Medulla oblongata (tissue), 1 donor: ENCODE results near the gene PHF21A.
"Not testable (repeated sequence)": the region's sequence is repeated elsewhere in the genome, so short reads cannot be mapped to it uniquely, and the experiment has no call there.

Experiments used
- DNase-seq: peaks from one replicate; pipeline ENCODE4 v3.0.0-alpha.2; 2015; ENCODE audit errors: extremely low spot score

PHF21A gene

DNA sequence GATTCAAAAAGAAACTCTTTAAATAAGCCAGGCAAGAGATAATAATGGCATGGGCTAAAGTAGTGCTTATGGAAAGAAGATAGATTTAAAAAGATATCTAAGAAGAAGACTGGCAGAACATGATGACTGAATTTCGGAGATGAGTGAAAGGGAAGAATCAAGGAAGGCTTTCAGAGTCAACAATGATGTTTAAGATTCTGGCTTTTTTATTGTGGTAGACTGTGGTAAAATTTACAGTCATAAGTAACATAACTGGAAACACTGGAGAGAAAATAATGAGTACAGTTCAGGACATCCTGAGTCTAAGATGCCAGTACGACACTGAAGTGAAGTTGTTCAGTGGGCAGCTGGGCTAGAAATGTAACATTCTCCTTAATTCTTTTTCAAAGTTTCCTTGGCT is 85.2 kb downstream of the PHF21A start:
- DNase-seq: no peak

DNA sequence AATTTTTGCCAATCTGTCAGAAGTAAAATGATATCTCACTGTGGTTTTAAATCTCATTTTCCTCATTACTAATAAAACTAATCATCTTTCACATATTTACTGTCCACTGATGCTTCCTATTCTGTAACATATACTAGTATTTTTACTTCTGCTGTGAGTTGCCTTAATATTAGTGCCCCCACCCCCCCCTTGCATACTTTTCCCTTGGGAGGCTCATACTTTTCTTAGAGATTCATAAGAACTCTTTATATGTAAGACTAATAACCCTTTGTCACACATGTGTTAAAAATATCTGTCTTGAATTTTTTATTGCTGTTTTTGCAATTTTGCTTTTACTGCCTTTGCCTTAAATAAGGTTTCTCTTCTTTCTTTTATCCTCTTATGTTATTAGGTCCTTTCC is 87.2 kb downstream of the PHF21A start:
- no peak for DNase-seq

DNA sequence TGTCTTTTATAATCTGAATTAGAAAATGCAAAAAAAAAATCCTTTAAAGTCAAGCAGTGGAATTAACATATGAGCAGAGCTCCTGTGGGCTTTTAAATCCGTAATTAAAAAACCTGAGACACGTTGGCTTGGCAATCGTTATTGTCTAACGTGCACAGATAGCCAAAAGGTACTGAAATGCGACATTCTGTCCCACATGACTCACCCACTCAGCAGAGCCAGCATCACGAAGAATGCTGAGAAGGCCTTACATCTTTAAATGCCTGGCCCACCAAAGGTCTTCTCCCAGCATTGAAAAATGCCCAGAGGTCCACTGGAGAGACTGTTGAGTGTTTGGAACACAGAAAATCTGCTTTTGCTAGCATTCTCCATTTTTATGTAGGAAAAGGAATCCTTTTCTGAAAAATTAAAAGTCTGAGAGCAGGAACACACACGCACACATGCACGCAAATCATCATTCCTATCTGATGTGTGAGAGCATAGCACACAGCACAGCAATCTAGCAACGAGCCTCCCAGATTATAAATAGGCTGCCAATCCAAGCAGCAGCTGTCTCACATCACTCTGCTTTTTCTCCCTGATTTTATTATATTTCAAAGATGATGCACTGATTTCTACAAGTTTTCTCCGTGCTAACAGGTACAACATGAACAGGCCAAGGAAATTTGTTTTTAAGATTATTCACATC is 94.5 kb downstream of the PHF21A start:
- DNase-seq: no peak

DNA sequence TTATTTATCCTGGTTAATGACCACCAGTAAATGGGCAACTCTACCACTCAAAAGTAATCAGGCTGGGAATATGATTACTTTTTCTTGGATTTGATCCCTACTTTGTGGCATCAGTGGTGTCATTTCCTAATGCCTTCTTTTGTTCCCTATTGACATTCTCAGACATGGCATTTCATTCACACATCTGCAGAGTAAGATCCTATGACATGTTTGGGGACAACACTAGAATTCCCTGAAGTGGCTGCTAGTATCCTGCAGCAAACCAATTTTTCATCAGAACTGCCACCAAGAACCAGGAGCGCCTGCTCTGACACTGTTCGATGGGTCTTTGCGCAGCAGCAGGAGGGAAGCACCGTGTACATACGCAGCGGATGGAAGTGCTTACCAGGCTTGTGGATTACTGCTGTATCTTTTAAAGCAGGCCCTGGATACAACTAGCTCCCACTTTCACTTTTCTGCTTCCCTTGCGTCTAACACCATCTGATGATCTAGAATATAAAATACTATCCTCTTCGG is 101.1 kb downstream of the PHF21A start:
- no peak for DNase-seq

DNA sequence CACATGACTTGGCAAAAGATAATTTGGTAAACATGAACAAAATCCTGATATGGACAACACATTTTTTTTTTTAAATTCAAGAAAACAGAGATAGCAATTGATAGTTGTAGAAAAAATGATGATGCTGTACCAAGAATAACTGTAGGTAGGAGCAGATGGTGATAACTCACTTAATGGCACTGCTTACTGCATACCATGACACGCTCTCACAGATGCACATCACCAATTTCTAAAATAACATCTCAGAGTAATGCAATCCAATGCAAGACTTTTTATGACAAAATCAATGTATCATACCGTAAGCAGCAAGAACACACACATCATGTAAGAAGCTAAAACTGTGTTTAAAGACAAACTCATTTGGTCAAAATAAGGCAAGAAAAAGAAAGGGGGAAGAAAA is 102.6 kb downstream of the PHF21A start:
- no peak for DNase-seq

DNA sequence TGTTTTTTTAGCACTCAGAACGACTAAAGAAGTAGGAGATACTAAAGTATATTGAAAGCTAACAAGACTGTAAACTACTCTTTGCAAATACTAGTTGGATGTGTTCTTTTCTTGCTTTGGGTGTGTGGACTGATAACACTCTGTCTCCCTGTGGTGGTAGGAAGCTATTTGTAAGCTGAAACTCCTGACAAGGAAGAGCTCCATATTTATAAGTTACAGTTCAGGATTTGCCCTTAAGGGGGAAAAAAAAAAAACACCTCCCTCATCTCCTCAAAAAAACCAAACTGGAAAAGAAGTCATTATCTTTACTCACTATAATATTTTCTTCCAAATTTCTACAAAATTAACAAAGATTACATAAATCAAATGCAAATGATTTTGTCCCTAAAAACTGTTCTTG is 103.9 kb downstream of the PHF21A start:
- DNase-seq: no peak

DNA sequence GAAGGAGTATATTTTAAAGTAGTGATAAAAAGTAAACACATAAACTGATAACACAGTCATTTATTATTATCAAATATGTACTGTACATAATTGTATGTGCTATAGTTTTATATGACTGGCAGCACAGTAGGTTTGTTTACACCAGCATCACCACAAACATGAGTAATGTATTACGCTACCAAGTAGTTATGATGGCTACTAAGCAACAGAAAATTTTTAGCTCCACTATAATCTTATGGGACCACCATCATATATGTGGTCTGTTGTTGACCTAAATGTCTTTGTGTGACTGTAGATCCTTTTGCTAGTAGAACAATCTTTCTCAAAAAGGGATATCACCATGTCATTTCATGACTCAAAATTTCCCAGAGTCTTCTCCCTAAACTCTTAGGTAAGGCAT is 105.3 kb downstream of the PHF21A start:
- no peak for DNase-seq

DNA sequence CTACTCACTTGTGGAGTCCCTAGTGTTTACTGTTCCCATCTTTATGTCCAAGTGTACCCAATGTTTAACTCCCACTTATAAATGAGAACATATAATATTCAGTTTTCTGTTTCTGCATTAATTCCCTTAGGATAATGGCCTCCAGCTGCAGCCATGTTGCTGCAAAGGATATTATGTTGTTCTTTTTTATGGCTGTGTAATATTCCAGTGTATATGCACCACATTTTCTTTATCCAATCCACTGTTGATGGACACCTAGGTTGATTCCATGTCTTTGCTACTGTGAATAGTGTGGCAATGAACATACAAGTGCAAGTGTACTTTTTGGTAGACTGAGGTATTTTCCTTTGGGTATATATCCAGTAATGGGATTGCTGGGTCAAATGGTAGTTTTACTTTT is 107.1 kb downstream of the PHF21A start:
- not testable (repeated sequence) for DNase-seq

DNA sequence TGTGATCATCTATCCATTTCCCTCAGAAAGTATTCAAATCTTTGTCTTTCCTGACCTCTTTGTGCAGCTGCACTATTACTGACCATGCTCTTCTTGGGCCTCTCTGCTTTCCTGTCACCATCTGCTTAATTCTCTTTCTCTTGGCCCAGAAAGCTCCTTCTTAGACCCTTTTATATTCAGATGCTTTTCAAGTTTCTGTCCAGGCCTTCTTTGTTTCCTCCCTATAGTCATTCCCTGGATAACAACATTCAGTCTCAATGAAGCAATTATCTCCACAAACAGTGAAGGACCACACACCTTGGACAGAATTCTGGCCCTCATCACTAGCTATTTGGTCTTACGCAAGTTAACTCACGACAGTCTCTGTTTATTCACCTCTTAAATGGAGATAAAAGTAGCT is 109.1 kb downstream of the PHF21A start:
- DNase-seq: no peak

DNA sequence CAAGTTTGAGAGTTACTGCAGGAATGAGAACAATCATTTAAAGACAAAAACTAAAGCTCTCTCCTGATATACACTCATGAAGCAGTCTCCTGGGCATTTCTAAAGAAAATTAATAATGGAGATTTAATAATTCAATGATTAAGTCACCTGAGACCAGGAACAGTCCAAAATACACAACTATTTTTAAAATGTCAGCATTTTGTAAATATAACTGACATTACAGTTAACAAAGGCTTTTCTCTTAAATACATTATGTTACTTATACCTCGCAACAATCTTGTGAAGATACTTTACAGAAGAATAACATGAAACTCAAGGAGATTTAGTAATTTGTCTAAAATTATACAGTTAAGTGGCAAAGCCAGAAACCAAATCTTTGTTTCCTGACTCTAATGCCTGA is 111.2 kb downstream of the PHF21A start:
- DNase-seq: no peak

DNA sequence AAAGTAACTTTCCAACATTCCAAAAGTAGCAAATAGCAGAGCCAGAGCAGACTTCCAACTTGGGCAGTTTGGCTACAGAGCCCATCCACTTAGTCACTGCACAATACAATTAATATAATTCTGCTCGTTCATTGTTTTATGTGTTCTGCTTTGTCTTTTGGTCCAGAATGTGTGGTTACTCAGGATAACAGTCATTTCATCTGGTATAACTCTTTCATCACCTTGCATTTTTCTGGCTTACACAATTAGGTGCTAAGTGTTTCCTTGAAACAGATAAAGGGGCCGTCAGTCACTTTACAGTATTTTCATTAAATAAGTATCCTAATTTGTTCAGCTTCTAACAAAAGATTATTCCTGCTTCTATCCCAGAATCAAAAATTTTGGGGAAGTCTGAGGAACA is 111.6 kb downstream of the PHF21A start:
- no peak for DNase-seq

DNA sequence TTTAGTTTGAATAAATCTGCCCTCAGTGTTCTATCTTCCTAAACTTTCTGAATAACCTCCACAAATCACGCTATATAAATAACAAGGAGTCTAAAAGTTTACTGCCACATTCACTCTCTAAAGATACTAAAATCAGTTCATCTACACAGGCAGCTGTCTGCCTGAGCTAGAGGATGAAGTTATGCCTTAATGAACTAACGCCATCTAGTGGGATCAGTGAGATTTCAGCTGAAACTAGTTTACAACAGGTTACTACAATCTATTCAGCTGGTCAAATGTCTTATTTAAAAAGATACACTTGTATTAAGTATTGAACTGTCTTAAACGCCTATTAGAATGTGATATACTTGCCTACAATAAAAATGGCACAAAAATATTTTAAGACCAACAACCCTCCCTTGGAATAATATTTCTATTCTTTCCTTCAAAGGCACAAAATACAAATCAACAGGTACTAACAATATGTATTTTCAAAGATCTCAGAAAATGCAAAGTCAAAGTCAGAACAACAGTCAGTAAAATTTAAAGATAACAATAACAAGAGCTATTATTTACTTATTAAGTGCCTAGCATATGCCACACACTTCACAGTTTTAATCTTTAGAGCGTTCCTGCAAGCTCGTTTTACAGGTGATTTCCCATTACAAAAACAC is 114.7 kb downstream of the PHF21A start:
- peak; percentile 87 for DNase-seq

DNA sequence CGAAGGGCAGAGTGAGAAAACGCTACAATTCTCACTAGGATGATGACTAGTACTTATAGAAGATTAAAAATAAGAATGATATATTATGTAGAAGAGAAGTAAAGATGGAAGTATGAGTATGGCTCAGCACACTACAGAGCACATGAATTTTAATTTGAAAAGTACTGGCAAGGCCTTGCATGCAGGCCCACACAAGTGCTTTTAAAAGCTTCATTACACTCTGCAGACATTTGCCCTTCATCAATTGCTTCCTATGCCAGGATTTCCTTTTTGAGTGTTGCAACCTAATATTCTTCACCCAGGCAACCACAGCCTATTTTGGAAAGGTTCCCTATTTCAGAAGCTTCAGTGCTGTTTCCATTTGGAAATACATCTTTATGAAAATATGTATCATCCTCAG is 117.7 kb downstream of the PHF21A start:
- DNase-seq: no peak

DNA sequence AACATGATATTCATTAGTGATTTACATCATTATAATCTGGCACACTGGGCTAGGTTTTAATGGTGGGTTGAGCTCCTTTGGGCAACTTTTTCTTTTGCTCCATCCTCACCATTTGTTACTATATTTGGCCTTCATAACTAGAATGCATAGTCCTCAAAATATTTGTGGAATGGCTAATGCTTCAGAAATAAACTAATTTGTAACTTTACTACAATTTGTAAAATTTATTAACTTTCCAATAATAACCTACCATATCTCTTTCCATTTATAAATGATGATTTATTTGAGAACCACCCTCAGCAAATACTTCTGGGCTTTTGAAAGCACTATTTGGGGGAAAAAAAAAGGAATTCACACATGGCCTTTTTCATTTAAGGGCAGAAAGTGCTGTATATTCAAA is 119.1 kb downstream of the PHF21A start:
- no peak for DNase-seq

DNA sequence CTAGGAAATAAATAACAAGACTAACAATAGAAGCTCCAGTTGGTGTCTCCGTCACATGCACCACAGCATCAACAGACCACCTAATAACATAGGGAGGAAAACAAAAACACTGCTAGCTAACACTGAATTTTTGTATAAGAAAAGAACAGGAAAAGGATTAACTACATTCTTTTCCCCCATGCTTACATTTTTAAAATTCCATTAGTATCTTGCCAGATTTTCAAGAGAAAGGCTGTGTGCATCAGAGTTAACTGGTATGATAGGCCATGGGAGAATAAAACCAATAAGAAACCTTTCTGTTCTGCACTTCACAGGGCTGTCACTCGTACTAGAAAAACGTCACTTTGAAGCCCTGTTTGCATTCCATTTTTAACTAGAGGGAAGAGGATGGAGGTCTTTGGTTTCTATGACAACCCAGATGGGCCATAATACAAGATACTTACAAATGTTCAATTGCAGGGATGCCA is 119.8 kb downstream of the PHF21A start:
- DNase-seq: no peak

DNA sequence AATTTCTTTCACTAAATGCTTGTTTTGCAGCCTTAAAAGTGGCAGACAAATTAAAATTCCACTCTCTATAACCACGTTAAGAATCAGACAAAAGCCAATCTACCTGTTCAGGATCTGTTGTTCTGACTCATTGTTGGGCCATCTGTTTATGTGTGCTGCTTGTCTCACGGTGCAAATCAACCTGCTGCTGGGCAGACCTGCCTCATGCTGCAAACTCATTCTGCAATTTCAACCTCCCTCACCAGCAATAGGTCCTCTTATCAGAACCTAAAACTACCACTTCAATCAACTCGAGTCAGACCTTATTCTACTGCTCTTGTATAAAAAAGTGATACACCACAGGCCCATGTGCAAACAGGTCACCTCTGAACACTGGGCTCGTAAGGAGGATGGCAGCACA is 123.7 kb downstream of the PHF21A start:
- DNase-seq: no peak

DNA sequence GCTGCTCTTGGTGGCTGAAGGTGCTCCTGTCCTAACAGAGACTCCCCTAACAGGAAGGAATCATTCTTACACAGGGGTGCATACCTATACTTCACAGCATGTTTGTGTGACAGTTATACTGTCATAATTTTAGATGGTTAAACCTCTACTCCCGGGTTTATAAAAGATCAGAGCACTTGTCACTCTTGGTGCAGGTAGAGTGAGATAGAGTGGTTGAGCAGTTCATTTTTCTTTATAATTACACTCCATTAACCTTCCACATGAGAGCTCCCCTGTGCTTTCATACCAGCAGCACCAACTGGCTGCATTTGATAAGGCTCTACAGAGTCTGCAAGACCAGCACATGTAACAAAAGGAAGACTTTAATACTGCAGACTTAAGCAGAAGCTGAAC is 125.9 kb downstream of the PHF21A start:
- DNase-seq: no peak

DNA sequence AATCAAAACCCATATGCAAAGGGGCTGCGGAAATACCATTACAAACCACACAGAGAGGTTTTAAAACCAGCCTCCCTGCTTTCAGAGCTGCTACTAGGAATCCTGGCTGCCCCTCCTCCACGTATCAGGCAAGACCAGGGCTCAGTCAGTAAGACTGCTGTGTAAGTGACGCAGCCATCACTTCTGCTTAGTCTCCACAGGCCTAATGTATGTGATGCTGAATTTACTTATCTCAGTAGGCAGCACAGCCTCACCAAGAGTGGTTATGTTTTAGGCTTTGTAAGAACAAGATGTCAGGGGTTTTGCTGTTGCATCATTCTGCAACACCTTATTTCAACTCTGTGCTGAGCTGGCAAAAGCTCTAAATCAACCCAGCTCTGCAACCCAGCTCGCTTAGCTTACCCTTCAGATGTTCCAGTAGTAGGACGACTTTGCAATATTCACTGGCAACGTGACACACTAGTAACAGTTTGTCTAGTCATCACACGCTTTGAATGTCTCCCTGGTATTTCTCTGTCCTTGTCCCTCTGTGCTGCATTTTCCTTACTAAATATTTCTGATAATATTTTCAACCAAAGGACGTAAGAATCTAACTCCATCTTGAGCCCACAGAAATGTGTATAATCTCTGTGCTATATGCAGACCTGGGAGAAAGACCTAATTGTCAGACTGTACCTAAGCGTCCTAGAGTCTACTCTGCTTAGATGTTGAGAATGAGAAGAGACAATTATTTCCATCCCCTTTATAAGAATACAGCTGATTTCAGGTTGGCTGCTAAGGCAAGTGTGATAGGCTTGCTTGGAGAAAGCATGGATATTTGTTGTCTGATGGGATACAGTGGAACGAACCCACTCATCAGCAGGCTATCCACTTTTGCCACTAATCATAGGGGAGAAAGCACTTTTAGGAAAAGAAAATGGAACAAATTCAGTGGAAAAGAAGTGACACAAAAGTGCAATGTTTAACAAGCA is 126.6 kb downstream of the PHF21A start:
- DNase-seq: no peak

DNA sequence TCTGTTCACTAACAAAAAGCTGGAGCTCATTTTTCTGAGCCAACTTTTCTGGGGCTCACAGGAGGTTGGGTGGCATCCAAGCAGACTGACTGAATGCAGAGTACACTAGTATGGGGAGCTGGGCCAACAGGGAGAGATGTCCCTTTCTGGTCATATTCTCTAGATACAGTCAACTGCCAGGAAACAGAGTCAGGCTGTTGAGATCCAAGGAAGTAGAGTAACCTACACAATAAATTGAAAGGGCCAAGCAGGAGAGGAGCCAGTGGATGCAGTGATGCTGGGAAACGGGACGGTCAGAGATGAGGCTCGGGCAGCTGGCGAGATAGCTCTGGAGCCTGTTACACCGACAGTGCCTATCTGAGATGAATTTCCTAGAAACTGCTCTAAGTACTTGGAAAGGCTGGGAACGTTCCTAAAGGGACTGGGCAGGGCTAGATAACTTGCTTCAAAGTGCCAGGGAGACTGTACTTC is 127.7 kb downstream of the PHF21A start:
- peak; percentile 92 for DNase-seq

DNA sequence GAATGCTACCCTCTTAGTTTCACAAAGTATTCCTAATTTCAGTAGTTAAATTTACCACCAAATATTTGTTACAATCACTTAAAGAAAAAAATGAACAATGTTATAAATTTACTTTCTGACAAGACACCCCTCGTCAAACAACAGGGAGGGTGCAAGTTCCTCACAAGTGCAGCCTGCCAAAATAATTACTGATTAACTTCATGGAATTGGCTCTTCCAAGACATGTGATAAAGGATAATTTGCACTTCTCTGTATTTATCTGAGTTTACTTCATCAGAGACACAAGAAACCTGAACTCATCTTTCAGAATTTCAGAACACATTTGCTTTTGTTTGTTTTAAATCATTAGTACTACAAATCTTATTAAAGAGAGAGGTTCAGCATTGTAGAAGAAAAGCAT is 132.3 kb downstream of the PHF21A start:
- DNase-seq: no peak

DNA sequence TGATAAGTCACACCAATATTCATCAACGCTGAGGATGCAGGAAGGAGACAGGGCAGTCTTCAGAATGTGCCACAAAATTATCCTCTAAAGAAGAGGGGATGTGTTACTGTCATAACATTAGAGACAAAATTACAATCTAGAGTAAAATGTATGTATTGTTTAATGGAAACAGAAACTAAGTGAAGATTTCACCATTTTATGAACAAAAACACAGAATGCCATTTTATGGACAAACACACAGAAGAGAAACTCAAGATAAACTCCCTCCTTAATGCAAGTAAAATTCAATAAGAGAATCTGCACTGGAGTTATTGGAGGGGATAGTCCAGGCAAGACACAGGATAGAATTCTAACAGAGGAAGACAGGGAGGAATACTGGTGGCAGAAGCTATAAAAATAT is 136.0 kb downstream of the PHF21A start:
- DNase-seq: no peak

DNA sequence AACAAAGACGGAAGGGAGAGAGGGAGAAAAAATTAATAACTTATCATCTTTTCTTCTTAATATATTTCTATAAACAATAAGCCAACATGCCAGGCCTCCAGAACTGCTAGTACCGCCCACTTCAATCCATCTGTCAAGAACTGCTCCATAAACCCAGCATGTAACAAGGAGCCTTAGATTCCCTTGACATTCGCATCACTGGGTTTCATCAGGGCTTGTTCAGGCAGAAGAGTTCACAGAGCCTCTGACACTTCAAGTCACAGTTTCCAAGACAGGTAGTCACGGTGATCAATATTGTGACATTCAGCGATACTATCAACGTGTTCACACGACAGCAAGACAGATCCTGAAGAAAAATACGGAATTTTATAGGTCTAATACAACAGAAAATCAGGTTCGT is 137.1 kb downstream of the PHF21A start:
- no peak for DNase-seq
